ENCODE data around the gene REXO1.

DNA sequence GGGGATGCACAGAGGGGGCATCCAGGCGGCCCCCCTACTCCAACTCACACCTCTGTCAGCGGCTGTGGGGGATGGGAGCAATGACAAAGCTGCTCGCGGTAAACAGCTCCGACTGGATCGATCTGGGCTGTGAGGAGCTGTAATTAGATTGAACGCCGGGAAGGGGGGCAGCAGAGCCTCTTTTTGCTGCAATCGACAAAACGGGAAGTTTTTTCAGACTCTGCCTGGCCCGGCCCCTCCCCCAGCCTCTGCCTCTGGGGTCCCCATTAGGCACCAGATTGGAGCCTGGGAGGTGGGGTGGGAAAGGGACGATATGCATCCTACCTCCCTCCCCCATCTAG lies 78.7 kb downstream of the REXO1 start:
- TF ChIP-seq POLR2A (IDR thresholded peaks at IDR 0.05), result no peak
- TF ChIP-seq, protein P1, sequence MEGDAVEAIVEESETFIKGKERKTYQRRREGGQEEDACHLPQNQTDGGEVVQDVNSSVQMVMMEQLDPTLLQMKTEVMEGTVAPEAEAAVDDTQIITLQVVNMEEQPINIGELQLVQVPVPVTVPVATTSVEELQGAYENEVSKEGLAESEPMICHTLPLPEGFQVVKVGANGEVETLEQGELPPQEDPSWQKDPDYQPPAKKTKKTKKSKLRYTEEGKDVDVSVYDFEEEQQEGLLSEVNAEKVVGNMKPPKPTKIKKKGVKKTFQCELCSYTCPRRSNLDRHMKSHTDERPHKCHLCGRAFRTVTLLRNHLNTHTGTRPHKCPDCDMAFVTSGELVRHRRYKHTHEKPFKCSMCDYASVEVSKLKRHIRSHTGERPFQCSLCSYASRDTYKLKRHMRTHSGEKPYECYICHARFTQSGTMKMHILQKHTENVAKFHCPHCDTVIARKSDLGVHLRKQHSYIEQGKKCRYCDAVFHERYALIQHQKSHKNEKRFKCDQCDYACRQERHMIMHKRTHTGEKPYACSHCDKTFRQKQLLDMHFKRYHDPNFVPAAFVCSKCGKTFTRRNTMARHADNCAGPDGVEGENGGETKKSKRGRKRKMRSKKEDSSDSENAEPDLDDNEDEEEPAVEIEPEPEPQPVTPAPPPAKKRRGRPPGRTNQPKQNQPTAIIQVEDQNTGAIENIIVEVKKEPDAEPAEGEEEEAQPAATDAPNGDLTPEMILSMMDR (IDR thresholded peaks at IDR 0.05), result no peak
